ENCODE results near the gene FRK. TPM values are rescaled to one million over a fixed set of nuclear protein-coding genes. Genes with fewer than 3 reads are reported as not detected.
A peak's percentile ranks its signal among the peaks of the same experiment; 100 is the strongest.

FRK gene
- total and polyA plus RNA-seq, 2 experiments from 2014 or later = 0.45 to 0.71 TPM

- Histone ChIP-seq H3K4me3 (no peak overlapping the region), H3K9me3 (ENCODE audit: low read depth) (no peaks in the 10 kb centered on the region), H3K36me3 (no peaks in the 10 kb centered on the region), H3K27me3 (no peaks in the 10 kb centered on the region), H3K27ac (no peak overlapping the region), H3K4me1 (ENCODE audit: low read depth) (peaks cover 14% of the 10 kb centered on the region)
- DNase-seq (ENCODE audit: low read depth in 1 of 2, low spot score in 1 of 2) = no peak
- TF ChIP-seq CTCF (IDR thresholded peaks at IDR 0.05; ENCODE audit: low read depth, low read length) = no peak
Observed at GRCh38 chr6:116102873-116103272, 42.2 kb upstream of the FRK start.

- Histone ChIP-seq H3K27ac (peak overlapping the region; percentile 95), H3K4me1 (ENCODE audit: low read depth) (peaks cover 14% of the 10 kb centered on the region), H3K4me3 (peak overlapping the region; percentile 87), H3K36me3 (no peaks in the 10 kb centered on the region), H3K27me3 (no peaks in the 10 kb centered on the region), H3K9me3 (ENCODE audit: low read depth) (no peaks in the 10 kb centered on the region)
- DNase-seq (ENCODE audit: low read depth in 1 of 2, low spot score in 1 of 2) = no peak
- TF ChIP-seq CTCF (IDR thresholded peaks at IDR 0.05; ENCODE audit: low read depth, low read length) = no peak
Observed at GRCh38 chr6:116101790-116102189, 41.1 kb upstream of the FRK start.

- no peaks in the 10 kb centered on the region for H3K36me3 ChIP-seq
- H3K4me3 ChIP-seq = peak overlapping the region; percentile 87
- peak overlapping the region; percentile 95 for H3K27ac ChIP-seq
- H3K4me1 ChIP-seq (ENCODE audit: low read depth) = peaks cover 14% of the 10 kb centered on the region
- TF ChIP-seq CTCF (IDR thresholded peaks at IDR 0.05; ENCODE audit: low read depth, low read length) = no peak
- no peaks in the 10 kb centered on the region for H3K27me3 ChIP-seq
- no peak for DNase-seq (ENCODE audit: low read depth in 1 of 2, low spot score in 1 of 2)
- H3K9me3 ChIP-seq (ENCODE audit: low read depth) = no peaks in the 10 kb centered on the region
Observed at GRCh38 chr6:116101302-116101718, 40.6 kb upstream of the FRK start.

- no peaks in the 10 kb centered on the region for H3K27me3 ChIP-seq
- no peaks in the 10 kb centered on the region for H3K9me3 ChIP-seq (ENCODE audit: low read depth)
- H3K27ac ChIP-seq = peak within 1 kb of the TSS; percentile 95
- TF ChIP-seq CTCF (IDR thresholded peaks at IDR 0.05; ENCODE audit: low read depth, low read length) = peak; percentile 34
- no peaks in the 10 kb centered on the region for H3K36me3 ChIP-seq
- peak; percentile 81 to 92 for DNase-seq (ENCODE audit: low read depth in 1 of 2, low spot score in 1 of 2)
- peaks cover 9% of the 10 kb centered on the region for H3K4me1 ChIP-seq (ENCODE audit: low read depth)
- H3K4me3 ChIP-seq = peak within 1 kb of the TSS; percentile 87
Observed at GRCh38 chr6:116100419-116101301, 40.0 kb upstream of the FRK start, which contains the start of gene NT5DC1. Gene NT5DC1 (plus strand): TSS chr6:116100853. CDS start chr6:116100931, 78 bp downstream.

- no peak for TF ChIP-seq CTCF (IDR thresholded peaks at IDR 0.05; ENCODE audit: low read depth, low read length)
- no peaks in the 10 kb centered on the region for H3K27me3 ChIP-seq
- H3K9me3 ChIP-seq (ENCODE audit: low read depth) = no peaks in the 10 kb centered on the region
- no peak for DNase-seq (ENCODE audit: low read depth in 1 of 2, low spot score in 1 of 2)
- H3K4me3 ChIP-seq = no peak overlapping the region
- no peak overlapping the region for H3K27ac ChIP-seq
- H3K36me3 ChIP-seq = no peaks in the 10 kb centered on the region
- H3K4me1 ChIP-seq (ENCODE audit: low read depth) = peaks cover 3% of the 10 kb centered on the region
Observed at GRCh38 chr6:116099036-116099435, 38.3 kb upstream of the FRK start.
